ENCODE measurements around the gene TRIM49D2.
"Not testable (repeated sequence)": the region's sequence is repeated elsewhere in the genome, so short reads cannot be mapped to it uniquely, and the experiment has no call there.

The TRIM49D2 gene

GRCh38 chr11:89923764-89924163 lies at the start of gene TRIM49D2:
Gene TRIM49D2 (plus strand): TSS chr11:89924064. CDS start chr11:89926762, 2,698 bp downstream.
- not testable (repeated sequence) for DNase-seq

- DNase-seq = not testable (repeated sequence)
Observed at GRCh38 chr11:89877511-89877910, 46.4 kb upstream of the TRIM49D2 start.

- DNase-seq = not testable (repeated sequence)
Observed at GRCh38 chr11:89893245-89893644, 30.6 kb upstream of the TRIM49D2 start.

- not testable (repeated sequence) for DNase-seq
Observed at GRCh38 chr11:89900809-89901208, 23.1 kb upstream of the TRIM49D2 start.

- DNase-seq = no peak
Observed at GRCh38 chr11:89922195-89922660, 1.6 kb upstream of the TRIM49D2 start, which contains the start of gene TRIM49D1. Gene TRIM49D1 (minus strand): TSS chr11:89922245. CDS start chr11:89917710, 4,535 bp downstream.

GRCh38 chr11:89960833-89961232 lies 37.0 kb downstream of the TRIM49D2 start:
- not testable (repeated sequence) for DNase-seq

GRCh38 chr11:89965737-89966136 lies 41.9 kb downstream of the TRIM49D2 start, which contains the start of gene TRIM64:
Gene TRIM64 (plus strand): TSS chr11:89966037. CDS start chr11:89968504, 2,467 bp downstream.
- not testable (repeated sequence) for DNase-seq

All from hematopoietic multipotent progenitor cell treated with erythropoietin and hydrocortisone succinate and interleukin-3 and kit ligand, for 8 days (in vitro differentiated cells).